SK-N-SH (cell line): Measurements from ENCODE around the gene GLI2. TPM values are rescaled to one million over a fixed set of nuclear protein-coding genes. Genes with fewer than 3 reads are reported as not detected.

Experiments used
- CTCF ChIA-PET: fragments of 300-600, 350-600 bp; formaldehyde crosslinking; extraction: SDS; loops from one replicate; lab custom pipeline; 2021; lab: Yijun Ruan, JAX
- POLR2A ChIA-PET: fragments of 350-600 bp; sonication (Branson Sonifier 250); formaldehyde crosslinking; extraction: SDS; loops from one replicate; lab custom pipeline; 2020; ENCODE audit warnings: antibody characterized with exemption, inconsistent platforms; lab: Yijun Ruan, JAX
- DNase-seq: peaks from one replicate; pipeline ENCODE4 v3.0.0; 2012
- H2AFZ ChIP-seq: fragments of 200-600 bp; sonication (generic); 2 replicates; pipeline ENCODE4 v1.8.1; 2016; ENCODE audit warnings: antibody characterized with exemption, mild to moderate bottlenecking, low read depth
- H3F3A ChIP-seq: fragments of 200-600 bp; sonication (generic); replicated peaks from 2 replicates; pipeline ENCODE3; 2016; ENCODE audit warnings: antibody characterized with exemption, mild to moderate bottlenecking; ENCODE audit not compliant: insufficient read depth
- H3K27ac ChIP-seq, 2 experiments: fragments of 200-500 bp in 1 of 2; fragments of 200-600 bp in 1 of 2; sonication (Bioruptor generic) in 1 of 2; sonication (generic), shearing (Covaris generic) in 1 of 2; 2 replicates each; pipeline versions ENCODE4 v1.5.1 to v1.6.1; 2014 to 2016; ENCODE audit warnings: low read depth in 2 of 2, inconsistent platforms in 1 of 2, low read length in 1 of 2, mild to moderate bottlenecking in 1 of 2, mixed read lengths in 1 of 2
- H3K27me3 ChIP-seq: fragments of 200-600 bp; sonication (generic), shearing (Covaris generic); 2 replicates; pipeline ENCODE4 v1.6.1; 2016; ENCODE audit warnings: mixed run types; ENCODE audit not compliant: insufficient read depth
- H3K36me3 ChIP-seq, 2 experiments: fragments of 200-500 bp in 1 of 2; fragments of 200-600 bp in 1 of 2; sonication (Bioruptor generic) in 1 of 2; sonication (generic) in 1 of 2; replicated peaks in 1 of 2; 2 replicates each; pipeline versions ENCODE3 to v1.5.1; 2014 to 2016; ENCODE audit warnings: low read length in 1 of 2, mild to moderate bottlenecking in 1 of 2; ENCODE audit not compliant: insufficient read depth in 2 of 2, control insufficient read depth in 1 of 2
- H3K4me1 ChIP-seq, 2 experiments: fragments of 200-500 bp in 1 of 2; fragments of 200-600 bp in 1 of 2; sonication (Bioruptor generic) in 1 of 2; sonication (generic), shearing (Covaris generic) in 1 of 2; 2 replicates each; pipeline versions ENCODE4 v1.5.1 to v1.6.1; 2014 to 2016; ENCODE audit warnings: low read depth in 1 of 2, low read length in 1 of 2, mixed run types in 1 of 2; ENCODE audit not compliant: insufficient read depth in 2 of 2, control insufficient read depth in 1 of 2
- H3K4me2 ChIP-seq: fragments of 200-600 bp; sonication (generic), shearing (Covaris generic); 2 replicates; pipeline ENCODE4 v1.6.1; 2017; ENCODE audit warnings: mixed run types
- H3K4me3 ChIP-seq, 2 experiments: fragments of 200-500 bp in 1 of 2; fragments of 200-600 bp in 1 of 2; sonication (Bioruptor generic) in 1 of 2; sonication (generic), shearing (Covaris generic) in 1 of 2; 2 replicates each; pipeline versions ENCODE4 v1.5.1 to v1.8.1; 2014 to 2016; ENCODE audit warnings: low read depth in 2 of 2, inconsistent platforms in 1 of 2, low read length in 1 of 2, mild to moderate bottlenecking in 1 of 2, mixed read lengths in 1 of 2, moderate library complexity in 1 of 2
- H3K79me2 ChIP-seq: fragments of 200-600 bp; sonication (generic); 2 replicates; pipeline ENCODE4 v1.8.1; 2017; ENCODE audit warnings: mild to moderate bottlenecking; ENCODE audit not compliant: insufficient read depth
- H3K9ac ChIP-seq: fragments of 200-600 bp; sonication (generic); 2 replicates; pipeline ENCODE4 v1.6.1; 2017; ENCODE audit warnings: mixed run types
- H3K9me2 ChIP-seq: fragments of 200-600 bp; sonication (generic); 2 replicates; pipeline ENCODE4 v1.6.1; 2017; ENCODE audit warnings: mixed run types
- H3K9me3 ChIP-seq: fragments of 200-600 bp; sonication (generic); 2 replicates; pipeline ENCODE4 v1.6.1; 2017; ENCODE audit warnings: mixed run types, mild to moderate bottlenecking, moderate library complexity
- H4K20me1 ChIP-seq: fragments of 200-600 bp; sonication (generic); 2 replicates; pipeline ENCODE4 v1.6.1; 2017; ENCODE audit warnings: mild to moderate bottlenecking, mixed run types; ENCODE audit not compliant: insufficient read depth
- CHD2 ChIP-seq: fragments of 150-350 bp; IDR thresholded peaks from 2 replicates; pipeline ENCODE4 v1.6.1; 2018; ENCODE audit warnings: low read length; ENCODE audit not compliant: partially characterized antibody
- ELF1 ChIP-seq: IDR thresholded peaks from 2 replicates; pipeline ENCODE4 v1.4.0; 2012
- EP300 ChIP-seq, 2 experiments: IDR thresholded peaks; 2 replicates each; pipeline versions ENCODE4 v1.4.0 to v1.6.1; 2012; ENCODE audit warnings: borderline replicate concordance in 1 of 2, low read depth in 1 of 2, low read length in 1 of 2
- FOSL2 ChIP-seq: IDR thresholded peaks from 2 replicates; pipeline ENCODE4 v1.4.0; 2012; ENCODE audit warnings: low read depth, mild to moderate bottlenecking, moderate library complexity, borderline replicate concordance
- FOXM1 ChIP-seq: IDR thresholded peaks from 2 replicates; pipeline ENCODE4 v1.4.0; 2012; ENCODE audit warnings: low read depth, mild to moderate bottlenecking
- GATA2 ChIP-seq: sonication (generic); formaldehyde crosslinking; IDR thresholded peaks from 2 replicates; pipeline ENCODE4 v1.5.0; 2020; ENCODE audit warnings: mild to moderate bottlenecking, missing genetic modification reagents
- MXI1 ChIP-seq: IDR thresholded peaks from 2 replicates; pipeline ENCODE4 v1.6.1; 2012; ENCODE audit warnings: mild to moderate bottlenecking, low read depth, low read length, improper control_type of control experiment
- RFX5 ChIP-seq: IDR thresholded peaks from 2 replicates; pipeline ENCODE4 v1.6.1; 2012; ENCODE audit warnings: mild to moderate bottlenecking, improper control_type of control experiment, low read length
- SIN3A ChIP-seq: IDR thresholded peaks from 2 replicates; pipeline ENCODE4 v1.6.1; 2012; ENCODE audit warnings: low read depth, mild to moderate bottlenecking, low read length, moderate library complexity, borderline replicate concordance
- TCF12 ChIP-seq: IDR thresholded peaks from 2 replicates; pipeline ENCODE4 v1.4.0; 2012
- WGBS: methylation state at CpG from one replicate; pipeline ENCODE4 v1.1.6; 2017; ENCODE audit warnings: low lambda C conversion rate; 5-methylcytosine and 5-hydroxymethylcytosine counted together
- polyA plus RNA-seq, 3 experiments: library from polyadenylated mRNA; depleted of rRNA; stranded (reverse); fragments of >200 nt; gene quantifications; 2 replicates each; pipeline ENCODE4 v1.2.3, GENCODE V29; 2012
- TF ChIP-seq, protein P1 (sequence below): fragments of 150-350 bp; IDR thresholded peaks from 2 replicates; pipeline ENCODE4 v1.6.1; 2017; ENCODE audit warnings: antibody characterized with exemption, low read length, low read depth, borderline replicate concordance
- TF ChIP-seq, protein P2 (sequence below): IDR thresholded peaks from 2 replicates; pipeline ENCODE4 v1.4.0; 2012; ENCODE audit warnings: low read depth
- TF ChIP-seq, protein P3 (sequence below): fragments of 200-600 bp; sonication (generic); IDR thresholded peaks from 2 replicates; pipeline ENCODE4 v1.6.1; 2017; ENCODE audit warnings: antibody characterized with exemption, mild to moderate bottlenecking, moderate library complexity
- TF ChIP-seq, protein P4 (sequence below): IDR thresholded peaks from 2 replicates; pipeline ENCODE4 v1.4.0; 2012; ENCODE audit warnings: low read depth, borderline replicate concordance

The GLI2 gene
- polyA plus RNA-seq, 1 of the 3 experiments (the other 2 are of a cell fraction), result 3.4 TPM

DNA sequence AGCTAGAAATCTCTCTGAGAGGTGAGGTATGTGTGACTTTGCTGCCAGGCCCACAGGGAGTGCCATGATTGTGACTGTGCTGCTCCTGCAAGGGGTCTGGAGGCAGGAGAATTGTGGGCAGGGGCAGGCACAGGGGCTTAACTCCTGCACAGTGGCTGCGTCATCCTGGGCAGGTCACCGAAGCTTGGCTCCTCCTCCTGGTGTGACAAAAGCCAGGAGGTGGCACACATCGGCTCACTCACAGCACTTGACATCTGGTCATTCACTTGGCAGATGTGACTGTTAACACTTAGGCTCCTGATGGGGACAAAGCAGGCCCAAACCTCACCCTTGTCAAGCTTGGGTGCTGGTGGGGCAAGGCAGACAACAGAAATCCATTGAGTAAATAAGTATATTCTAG lies 36.4 kb upstream of the GLI2 start:
- no peak overlapping the region for H2AFZ ChIP-seq
- CTCF ChIA-PET, result interaction anchor here (1.1 to 17.8 kb wide), 4 partner anchors 37 to 380 kb away, joined by 3 to 408 read pairs (median 68); no protein-coding TSS in a partner anchor
- no peak overlapping the region for H3K4me2 ChIP-seq
- no peaks in the 10 kb centered on the region for H3K9me3 ChIP-seq
- WGBS, result 62% methylated on average over 3 of the region's 3 CpGs
- no peaks in the 10 kb centered on the region for H3K79me2 ChIP-seq
- no peak for TF ChIP-seq MXI1
- TF ChIP-seq CHD2, result no peak
- no peak for TF ChIP-seq SIN3A
- TF ChIP-seq, protein P1, sequence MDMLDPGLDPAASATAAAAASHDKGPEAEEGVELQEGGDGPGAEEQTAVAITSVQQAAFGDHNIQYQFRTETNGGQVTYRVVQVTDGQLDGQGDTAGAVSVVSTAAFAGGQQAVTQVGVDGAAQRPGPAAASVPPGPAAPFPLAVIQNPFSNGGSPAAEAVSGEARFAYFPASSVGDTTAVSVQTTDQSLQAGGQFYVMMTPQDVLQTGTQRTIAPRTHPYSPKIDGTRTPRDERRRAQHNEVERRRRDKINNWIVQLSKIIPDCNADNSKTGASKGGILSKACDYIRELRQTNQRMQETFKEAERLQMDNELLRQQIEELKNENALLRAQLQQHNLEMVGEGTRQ, result no peak
- TF ChIP-seq, protein P2, sequence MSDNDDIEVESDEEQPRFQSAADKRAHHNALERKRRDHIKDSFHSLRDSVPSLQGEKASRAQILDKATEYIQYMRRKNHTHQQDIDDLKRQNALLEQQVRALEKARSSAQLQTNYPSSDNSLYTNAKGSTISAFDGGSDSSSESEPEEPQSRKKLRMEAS, result no peak
- no peak for TF ChIP-seq TCF12
- TF ChIP-seq RFX5, result no peak
- TF ChIP-seq FOXM1, result no peak
- TF ChIP-seq ELF1, result no peak
- TF ChIP-seq, protein P3, sequence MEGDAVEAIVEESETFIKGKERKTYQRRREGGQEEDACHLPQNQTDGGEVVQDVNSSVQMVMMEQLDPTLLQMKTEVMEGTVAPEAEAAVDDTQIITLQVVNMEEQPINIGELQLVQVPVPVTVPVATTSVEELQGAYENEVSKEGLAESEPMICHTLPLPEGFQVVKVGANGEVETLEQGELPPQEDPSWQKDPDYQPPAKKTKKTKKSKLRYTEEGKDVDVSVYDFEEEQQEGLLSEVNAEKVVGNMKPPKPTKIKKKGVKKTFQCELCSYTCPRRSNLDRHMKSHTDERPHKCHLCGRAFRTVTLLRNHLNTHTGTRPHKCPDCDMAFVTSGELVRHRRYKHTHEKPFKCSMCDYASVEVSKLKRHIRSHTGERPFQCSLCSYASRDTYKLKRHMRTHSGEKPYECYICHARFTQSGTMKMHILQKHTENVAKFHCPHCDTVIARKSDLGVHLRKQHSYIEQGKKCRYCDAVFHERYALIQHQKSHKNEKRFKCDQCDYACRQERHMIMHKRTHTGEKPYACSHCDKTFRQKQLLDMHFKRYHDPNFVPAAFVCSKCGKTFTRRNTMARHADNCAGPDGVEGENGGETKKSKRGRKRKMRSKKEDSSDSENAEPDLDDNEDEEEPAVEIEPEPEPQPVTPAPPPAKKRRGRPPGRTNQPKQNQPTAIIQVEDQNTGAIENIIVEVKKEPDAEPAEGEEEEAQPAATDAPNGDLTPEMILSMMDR, result no peak
- TF ChIP-seq, protein P4, sequence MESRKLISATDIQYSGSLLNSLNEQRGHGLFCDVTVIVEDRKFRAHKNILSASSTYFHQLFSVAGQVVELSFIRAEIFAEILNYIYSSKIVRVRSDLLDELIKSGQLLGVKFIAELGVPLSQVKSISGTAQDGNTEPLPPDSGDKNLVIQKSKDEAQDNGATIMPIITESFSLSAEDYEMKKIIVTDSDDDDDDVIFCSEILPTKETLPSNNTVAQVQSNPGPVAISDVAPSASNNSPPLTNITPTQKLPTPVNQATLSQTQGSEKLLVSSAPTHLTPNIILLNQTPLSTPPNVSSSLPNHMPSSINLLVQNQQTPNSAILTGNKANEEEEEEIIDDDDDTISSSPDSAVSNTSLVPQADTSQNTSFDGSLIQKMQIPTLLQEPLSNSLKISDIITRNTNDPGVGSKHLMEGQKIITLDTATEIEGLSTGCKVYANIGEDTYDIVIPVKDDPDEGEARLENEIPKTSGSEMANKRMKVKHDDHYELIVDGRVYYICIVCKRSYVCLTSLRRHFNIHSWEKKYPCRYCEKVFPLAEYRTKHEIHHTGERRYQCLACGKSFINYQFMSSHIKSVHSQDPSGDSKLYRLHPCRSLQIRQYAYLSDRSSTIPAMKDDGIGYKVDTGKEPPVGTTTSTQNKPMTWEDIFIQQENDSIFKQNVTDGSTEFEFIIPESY, result no peak
- no peak for TF ChIP-seq FOSL2
- TF ChIP-seq EP300 (IDR thresholded peaks at IDR 0.05; ENCODE audit: borderline replicate concordance in 1 of 2, low read depth in 1 of 2, low read length in 1 of 2), result no peak
- TF ChIP-seq GATA2 (CRISPR knock-in tag), result no peak
- TF ChIP-seq, all 33 proteins: peak for 0
- H3K36me3 ChIP-seq, result no peaks in the 10 kb centered on the region
- POLR2A ChIA-PET, result no interaction called here
- no peak overlapping the region for H3K27ac ChIP-seq
- no peaks in the 10 kb centered on the region for H3K9me2 ChIP-seq
- DNase-seq, result no peak
- no peak overlapping the region for H3K4me3 ChIP-seq
- H3K4me1 ChIP-seq, result peaks cover 0 to 5% of the 10 kb centered on the region in 2 experiments; a peak in 1 of 4 replicates
- H3F3A ChIP-seq, result no peaks in the 10 kb centered on the region
- no peak overlapping the region for H3K9ac ChIP-seq
- no peaks in the 10 kb centered on the region for H4K20me1 ChIP-seq
- H3K27me3 ChIP-seq, result no peaks in the 10 kb centered on the region
